ENCODE results near the gene NSUN2. TPM values are rescaled to one million over a fixed set of nuclear protein-coding genes. Genes with fewer than 3 reads are reported as not detected.

The NSUN2 gene
- total and polyA plus RNA-seq, 2 donors (not counting 3 experiments of a cell fraction or from before 2014, with no cell fraction given) = 53.7 to 73.0 TPM

- H3K4me1 ChIP-seq (ENCODE audit: control insufficient read depth, extremely low read depth, insufficient read depth, low read length) = peaks cover 10% of the 10 kb centered on the region
- no peaks in the 10 kb centered on the region for H3K9me3 ChIP-seq (replicated peaks; ENCODE audit: control insufficient read depth, insufficient read depth, low read length)
- H3K4me2 ChIP-seq (ENCODE audit: insufficient read depth, low read length) = no peak overlapping the region
- no peak overlapping the region for H3K4me3 ChIP-seq (replicated peaks in 1 of 3; ENCODE audit: insufficient read depth in 1 of 3, low read depth in 1 of 3, low read length in 3 of 3)
- POLR2A ChIA-PET = no interaction called here
- H3K36me3 ChIP-seq (ENCODE audit: control insufficient read depth in 2 of 2, extremely low read depth in 1 of 2, insufficient read depth in 2 of 2, low read length in 2 of 2) = no peaks in the 10 kb centered on the region
- dilution Hi-C loops (cut with MboI; ENCODE audit: extremely low pct_ligation_motif_present, low sequenced_read_pairs) = no loop called here
- BruUV-seq (replicated peaks) = no TSS peak
- CTCF ChIA-PET = no interaction called here
- H3K27ac ChIP-seq (ENCODE audit: insufficient read depth, low read depth, low read length) = no peak overlapping the region
- FAIRE-seq (no peak), DNase-seq (ENCODE audit: low read depth, low spot score) (no peak)
- no peaks in the 10 kb centered on the region for H3K9me1 ChIP-seq (replicated peaks; ENCODE audit: control insufficient read depth, extremely low read depth, insufficient read depth, low read length)
- no peaks in the 10 kb centered on the region for H3K79me2 ChIP-seq (ENCODE audit: control insufficient read depth, insufficient read depth, low read length)
- H3K9ac ChIP-seq (replicated peaks; ENCODE audit: extremely low read depth, insufficient read depth, low read length) = no peak overlapping the region
- intact Hi-C loops (cut with micrococcal nuclease) = no loop called here
- peaks cover 25 to 30% of the 10 kb centered on the region in 2 experiments for H3K27me3 ChIP-seq (ENCODE audit: control insufficient read depth in 2 of 2, insufficient read depth in 2 of 2, low read length in 2 of 2)
- no peaks in the 10 kb centered on the region for H4K20me1 ChIP-seq (replicated peaks; ENCODE audit: control insufficient read depth, extremely low read depth, insufficient read depth, low read length)
- no peak overlapping the region for H2AFZ ChIP-seq (ENCODE audit: low read depth, low read length)
- TF ChIP-seq POLR2A (IDR thresholded peaks at IDR 0.05; ENCODE audit: low read depth, low read length) (no peak), EZH2 (IDR thresholded peaks at IDR 0.05; ENCODE audit: borderline replicate concordance, low read depth, low read length, severe bottlenecking) (no peak)
- TF ChIP-seq, protein P1, sequence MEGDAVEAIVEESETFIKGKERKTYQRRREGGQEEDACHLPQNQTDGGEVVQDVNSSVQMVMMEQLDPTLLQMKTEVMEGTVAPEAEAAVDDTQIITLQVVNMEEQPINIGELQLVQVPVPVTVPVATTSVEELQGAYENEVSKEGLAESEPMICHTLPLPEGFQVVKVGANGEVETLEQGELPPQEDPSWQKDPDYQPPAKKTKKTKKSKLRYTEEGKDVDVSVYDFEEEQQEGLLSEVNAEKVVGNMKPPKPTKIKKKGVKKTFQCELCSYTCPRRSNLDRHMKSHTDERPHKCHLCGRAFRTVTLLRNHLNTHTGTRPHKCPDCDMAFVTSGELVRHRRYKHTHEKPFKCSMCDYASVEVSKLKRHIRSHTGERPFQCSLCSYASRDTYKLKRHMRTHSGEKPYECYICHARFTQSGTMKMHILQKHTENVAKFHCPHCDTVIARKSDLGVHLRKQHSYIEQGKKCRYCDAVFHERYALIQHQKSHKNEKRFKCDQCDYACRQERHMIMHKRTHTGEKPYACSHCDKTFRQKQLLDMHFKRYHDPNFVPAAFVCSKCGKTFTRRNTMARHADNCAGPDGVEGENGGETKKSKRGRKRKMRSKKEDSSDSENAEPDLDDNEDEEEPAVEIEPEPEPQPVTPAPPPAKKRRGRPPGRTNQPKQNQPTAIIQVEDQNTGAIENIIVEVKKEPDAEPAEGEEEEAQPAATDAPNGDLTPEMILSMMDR (IDR thresholded peaks at IDR 0.05; ENCODE audit: extremely low read depth in 1 of 2, insufficient read depth in 1 of 2, low read depth in 1 of 2, low read length in 2 of 2) = no peak
Observed at GRCh38 chr5:6579535-6579934, 53.3 kb downstream of the NSUN2 start.

- H3K4me2 ChIP-seq (ENCODE audit: insufficient read depth, low read length) = no peak overlapping the region
- TF ChIP-seq JUN (IDR thresholded peaks at IDR 0.05; ENCODE audit: borderline replicate concordance, insufficient read depth, insufficient read length, low read depth) (no peak), MYC (IDR thresholded peaks at IDR 0.05; ENCODE audit: low read depth, low read length) (no peak), POLR2A (IDR thresholded peaks at IDR 0.05; ENCODE audit: low read depth, low read length) (no peak), GATA2 (IDR thresholded peaks at IDR 0.05; ENCODE audit: insufficient read depth, insufficient read length, low read depth, low read length) (no peak)
- H3K27me3 ChIP-seq (ENCODE audit: control insufficient read depth in 2 of 2, insufficient read depth in 2 of 2, low read length in 2 of 2) = peaks cover 25 to 30% of the 10 kb centered on the region in 2 experiments
- BruUV-seq (replicated peaks) = no TSS peak
- H3K9me3 ChIP-seq (replicated peaks; ENCODE audit: control insufficient read depth, insufficient read depth, low read length) = no peaks in the 10 kb centered on the region
- no peak overlapping the region for H3K4me3 ChIP-seq (replicated peaks in 1 of 3; ENCODE audit: insufficient read depth in 1 of 3, low read depth in 1 of 3, low read length in 3 of 3)
- no peaks in the 10 kb centered on the region for H3K9me1 ChIP-seq (replicated peaks; ENCODE audit: control insufficient read depth, extremely low read depth, insufficient read depth, low read length)
- dilution Hi-C loops (cut with MboI; ENCODE audit: extremely low pct_ligation_motif_present, low sequenced_read_pairs) = no loop called here
- DNase-seq (ENCODE audit: low read depth, low spot score) = no peak
- no peaks in the 10 kb centered on the region for H3K79me2 ChIP-seq (ENCODE audit: control insufficient read depth, insufficient read depth, low read length)
- POLR2A ChIA-PET = no interaction called here
- peaks cover 10% of the 10 kb centered on the region for H3K4me1 ChIP-seq (ENCODE audit: control insufficient read depth, extremely low read depth, insufficient read depth, low read length)
- no peak overlapping the region for H2AFZ ChIP-seq (ENCODE audit: low read depth, low read length)
- no peak overlapping the region for H3K27ac ChIP-seq (ENCODE audit: insufficient read depth, low read depth, low read length)
- no peaks in the 10 kb centered on the region for H4K20me1 ChIP-seq (replicated peaks; ENCODE audit: control insufficient read depth, extremely low read depth, insufficient read depth, low read length)
- intact Hi-C loops (cut with micrococcal nuclease) = no loop called here
- no peak for FAIRE-seq
- CTCF ChIA-PET = interaction anchor here (1.0 kb wide), 1 partner anchor 1087 kb away, joined by 3 read pairs; no protein-coding TSS in a partner anchor
- no peaks in the 10 kb centered on the region for H3K36me3 ChIP-seq (ENCODE audit: control insufficient read depth in 2 of 2, extremely low read depth in 1 of 2, insufficient read depth in 2 of 2, low read length in 2 of 2)
- H3K9ac ChIP-seq (replicated peaks; ENCODE audit: extremely low read depth, insufficient read depth, low read length) = no peak overlapping the region
Observed at GRCh38 chr5:6578676-6579343, 54.0 kb downstream of the NSUN2 start.
